ENCODE data around the gene CRYGA.
"Not testable (repeated sequence)": the region's sequence is repeated elsewhere in the genome, so short reads cannot be mapped to it uniquely, and the experiment has no call there.

Gene CRYGA

DNA sequence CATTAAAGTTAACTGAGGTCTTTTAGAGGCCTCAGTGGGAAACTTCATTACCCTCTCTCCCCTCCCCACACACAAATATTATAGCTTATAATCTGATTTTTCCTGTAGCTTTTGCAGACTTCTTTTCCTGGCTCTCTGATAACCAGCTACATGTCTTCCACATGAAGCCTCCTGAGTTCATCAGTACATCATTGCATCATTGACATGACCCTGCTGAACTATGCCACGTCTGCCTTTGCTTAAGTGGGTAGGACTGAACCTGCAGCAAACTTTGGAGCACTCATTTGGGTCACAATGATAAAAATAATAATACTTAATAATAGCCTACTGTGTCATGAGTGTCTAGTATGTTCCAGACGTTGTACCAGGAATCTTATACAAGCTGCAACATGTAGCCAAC is 7.0 kb downstream of the CRYGA start:
- DNase-seq = no peak

DNA sequence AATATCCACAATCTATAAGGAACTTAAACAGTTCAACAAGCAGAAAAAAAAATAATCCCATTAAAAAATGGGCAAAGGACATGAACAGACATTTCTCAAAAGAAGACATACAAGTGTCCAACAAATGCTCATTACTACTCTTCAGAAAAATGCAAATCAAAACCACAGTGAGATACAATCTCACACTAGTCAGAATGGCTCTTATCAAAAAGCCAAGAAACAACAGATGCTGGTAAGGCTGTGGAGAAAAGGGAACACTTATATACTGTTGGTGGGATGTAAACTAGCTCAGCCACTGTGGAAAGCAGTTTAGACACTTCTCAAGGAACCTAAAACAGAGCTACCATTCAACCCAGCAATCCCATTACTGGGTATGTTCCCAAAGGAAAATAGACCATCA is 10.2 kb downstream of the CRYGA start:
- no peak for DNase-seq

DNA sequence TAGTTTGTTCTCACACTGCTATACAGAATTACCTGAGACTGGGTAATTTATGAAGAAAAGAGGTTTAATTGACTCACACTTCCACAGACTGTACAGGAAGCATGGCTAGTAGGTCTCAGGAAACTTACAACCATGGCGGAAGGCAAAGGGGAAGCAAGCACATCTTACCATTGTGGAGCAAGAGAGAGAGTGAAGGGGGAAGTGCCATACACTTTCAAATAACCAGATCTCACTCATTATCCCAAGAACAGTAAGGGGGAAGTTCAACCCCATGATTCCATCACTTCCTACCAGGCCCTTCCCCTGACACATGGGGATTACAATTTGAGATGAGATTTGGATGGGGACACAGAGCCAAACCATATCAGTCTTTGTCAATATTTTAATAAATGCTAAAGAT is 12.4 kb downstream of the CRYGA start:
- DNase-seq = no peak

DNA sequence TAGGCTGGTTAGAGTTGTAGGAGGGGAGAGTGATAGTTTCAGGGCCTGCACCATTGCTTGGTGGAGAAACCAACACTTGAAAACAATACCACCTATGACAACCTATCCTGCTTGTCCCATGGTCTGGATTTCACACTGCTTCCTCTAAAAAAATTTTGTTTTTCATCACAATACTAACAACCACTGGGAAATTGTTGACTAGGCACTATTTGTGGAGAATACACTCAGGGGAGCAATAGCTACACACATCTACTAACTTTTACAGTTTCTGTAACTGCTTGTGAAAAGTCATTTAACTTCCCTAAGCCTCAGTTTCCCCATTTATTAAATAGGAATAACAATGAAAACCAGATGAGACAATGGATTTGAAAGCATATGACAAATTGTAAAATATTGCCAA is 13.3 kb downstream of the CRYGA start:
- no peak for DNase-seq

DNA sequence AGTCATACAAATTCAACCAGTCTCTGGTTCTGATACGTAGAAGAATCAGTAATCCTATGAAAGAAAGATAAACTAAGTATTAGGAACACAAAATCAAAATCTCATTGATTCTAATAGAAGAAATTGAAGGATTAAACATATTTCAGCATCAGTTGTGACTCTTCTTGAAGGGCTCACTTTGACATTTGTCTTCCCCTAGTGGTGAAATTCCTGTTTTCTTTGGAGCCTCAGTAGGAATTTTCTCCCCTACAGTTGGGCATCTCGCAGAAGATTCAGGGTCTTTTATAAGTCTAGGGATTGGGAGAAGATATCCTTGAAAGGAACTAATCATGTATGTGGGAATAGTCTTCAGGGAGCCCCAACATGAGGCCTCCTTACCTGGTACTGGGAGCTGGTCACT is 14.6 kb downstream of the CRYGA start:
- DNase-seq = no peak

DNA sequence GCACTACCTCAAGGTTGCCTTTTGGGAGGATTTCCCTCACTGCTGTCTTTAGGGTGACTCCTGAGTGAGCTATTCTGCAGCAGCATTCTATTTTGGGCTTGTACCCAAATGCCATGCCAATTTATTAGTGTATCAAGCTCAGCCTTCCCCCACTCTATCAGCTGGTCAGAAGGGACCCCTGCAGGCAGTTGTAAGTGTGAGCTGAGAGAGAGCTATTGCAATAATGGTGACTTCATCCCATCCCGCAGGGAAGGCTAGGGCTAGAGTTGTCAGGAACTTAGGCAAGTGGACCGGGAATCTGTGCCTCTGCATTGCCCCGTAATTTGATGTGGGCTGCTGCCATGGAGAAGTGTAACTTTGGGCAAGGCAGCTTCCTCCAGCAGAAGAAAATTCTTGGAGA is 15.6 kb downstream of the CRYGA start:
- no peak for DNase-seq

DNA sequence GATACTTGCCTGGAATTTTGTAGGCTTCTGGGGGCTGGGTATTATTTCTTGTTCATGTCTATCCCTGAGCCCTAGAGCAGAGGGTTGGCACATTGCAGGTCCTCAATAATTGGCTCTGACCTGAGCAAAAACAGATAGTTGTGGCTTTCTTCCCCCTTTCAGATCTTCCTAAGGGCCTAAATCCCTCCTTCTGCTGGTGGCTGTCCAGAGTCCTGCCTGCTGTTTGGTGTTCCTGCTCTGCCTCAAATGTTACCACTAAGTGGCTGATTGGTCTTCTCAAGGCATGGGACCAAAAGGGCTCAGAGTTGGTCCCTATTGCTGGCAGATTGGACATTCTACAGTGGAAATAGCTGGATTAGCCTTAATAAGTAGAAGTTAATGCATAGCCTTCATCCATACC is 16.4 kb downstream of the CRYGA start:
- DNase-seq = no peak

DNA sequence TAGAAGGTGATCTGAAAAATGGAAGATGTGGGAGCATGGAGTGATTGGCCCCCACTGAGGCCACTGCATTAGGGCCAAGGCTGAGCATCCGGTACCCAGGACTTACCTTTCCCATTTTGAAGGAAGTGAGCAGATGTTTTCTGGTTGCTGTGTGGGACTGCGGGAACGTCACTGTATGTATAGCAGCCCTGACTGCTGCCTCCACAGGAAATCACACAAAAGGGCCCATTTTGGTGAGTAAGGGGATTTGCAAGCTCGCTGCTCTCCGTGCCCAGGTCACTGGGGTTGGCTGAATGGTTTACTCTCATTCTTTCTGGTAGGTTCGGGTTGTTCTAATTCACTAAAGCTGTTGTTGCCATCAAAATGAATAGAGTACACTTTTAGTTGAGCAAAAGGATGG is 17.4 kb downstream of the CRYGA start, which contains the start of gene CRYGB:
CRYGB (minus strand) TSS at position 153 of the 400 bp plus-strand sequence; CDS start at position 115, 38 bp downstream.
- DNase-seq = no peak

DNA sequence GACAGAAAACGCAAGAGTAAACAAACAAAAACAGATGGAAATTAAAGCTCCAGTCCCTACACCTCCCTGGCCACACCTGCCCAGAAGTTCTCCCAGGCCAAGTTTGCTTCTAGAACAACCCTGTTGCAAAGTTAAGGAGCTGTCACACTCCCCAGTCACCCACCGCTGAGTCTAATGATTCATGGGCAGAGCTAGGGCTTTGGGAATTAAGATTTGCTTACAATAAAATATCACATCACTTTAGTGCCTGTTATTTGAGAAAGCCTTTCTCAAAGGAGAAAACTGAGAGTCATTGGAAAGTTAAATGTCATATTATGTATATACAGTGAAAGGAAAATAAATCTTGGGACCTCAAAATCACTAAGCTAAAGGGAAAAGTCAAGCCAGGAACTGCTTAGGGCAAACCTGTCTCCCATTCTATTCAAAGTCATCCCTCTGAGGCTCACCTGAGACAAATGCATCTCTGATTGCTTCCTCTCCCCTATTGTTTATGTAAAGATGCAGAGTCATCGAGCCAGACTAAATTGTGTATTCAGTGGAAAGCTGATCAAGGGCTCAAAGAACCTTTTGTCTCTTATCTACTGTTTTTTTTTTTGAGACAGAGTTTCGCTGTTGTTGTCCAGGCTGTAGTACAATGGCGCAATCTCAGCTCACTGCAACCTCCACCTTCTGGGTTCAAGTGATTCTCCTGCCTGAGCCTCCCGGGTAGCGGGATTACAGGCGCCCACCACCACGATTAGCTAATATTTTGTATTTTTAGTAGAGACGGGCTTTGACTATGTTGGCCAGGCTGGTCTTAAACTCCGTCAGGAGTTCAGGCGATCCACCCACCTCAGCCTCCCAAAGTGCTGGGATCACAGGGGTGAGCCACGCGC is 20.2 kb downstream of the CRYGA start:
- DNase-seq = no peak

DNA sequence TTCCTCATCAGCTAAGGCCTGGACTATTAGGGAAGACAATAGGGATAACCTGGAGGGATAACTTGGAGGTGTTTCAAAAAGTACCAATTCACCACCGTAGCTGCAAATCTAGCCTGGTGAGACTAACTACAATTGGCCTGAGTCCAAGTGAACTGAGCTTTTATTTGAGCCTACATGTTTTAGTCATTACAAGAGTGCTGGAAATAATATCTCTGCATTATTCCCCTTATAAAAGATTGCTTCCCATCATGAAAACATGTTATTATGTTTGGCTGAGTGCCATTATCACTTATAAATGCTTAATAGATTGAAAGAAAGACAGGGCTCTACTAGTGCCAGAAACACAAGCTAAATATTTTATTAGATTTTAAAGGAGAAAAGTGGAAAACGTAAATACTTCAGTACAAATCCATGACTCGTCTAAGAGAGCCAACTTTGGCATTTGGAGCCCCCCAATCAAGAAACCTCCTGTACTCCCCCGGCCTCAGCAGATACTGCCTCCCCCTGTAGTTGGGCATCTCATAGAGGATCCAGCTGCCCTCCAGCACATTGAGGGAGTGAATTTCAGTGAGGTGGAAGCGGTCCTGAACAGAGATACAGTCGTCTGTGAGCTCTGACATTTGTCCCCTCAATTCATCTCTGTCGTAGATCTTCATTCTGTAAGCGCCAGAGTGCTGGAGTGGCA is 21.0 kb downstream of the CRYGA start:
- DNase-seq = no peak

DNA sequence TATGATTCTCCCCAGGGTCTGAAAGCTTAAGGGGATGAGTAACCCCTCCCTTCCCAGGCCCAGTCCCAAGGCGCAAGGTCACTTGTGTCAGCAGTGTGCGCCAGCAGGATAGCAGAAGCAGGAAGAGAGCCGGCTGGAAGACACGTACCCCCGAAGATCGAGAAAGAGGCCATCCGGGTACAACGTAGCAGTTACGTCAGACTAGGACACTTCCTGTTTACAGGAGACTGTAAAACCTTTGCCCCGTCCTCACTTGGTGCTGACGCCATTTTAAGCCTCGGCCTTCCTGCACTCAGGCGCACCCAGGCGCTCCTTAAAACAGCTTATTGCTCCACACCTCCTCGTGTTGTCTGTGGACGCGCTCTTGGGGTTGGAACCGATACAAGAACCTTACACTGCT is 23.9 kb downstream of the CRYGA start:
- DNase-seq = no peak

DNA sequence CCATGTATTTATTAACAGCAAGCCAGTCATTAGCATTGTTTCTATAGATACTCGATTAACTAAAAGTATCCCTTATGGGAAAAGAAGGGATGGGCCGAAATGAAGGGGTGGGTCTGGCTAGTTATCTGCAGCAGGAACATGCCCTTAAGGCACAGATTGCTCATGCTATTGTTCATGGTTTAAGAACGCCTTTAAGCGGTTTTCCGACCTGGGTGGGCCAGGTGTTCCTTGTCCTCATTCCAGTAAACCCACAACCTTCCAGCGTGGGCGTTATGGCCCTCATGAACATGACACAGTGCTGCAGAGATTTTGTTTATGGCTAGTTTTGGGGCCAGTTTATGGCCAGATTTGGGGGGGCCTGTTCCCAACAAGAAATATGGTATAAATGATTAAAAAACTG is 25.1 kb downstream of the CRYGA start:
- DNase-seq = not testable (repeated sequence)

DNA sequence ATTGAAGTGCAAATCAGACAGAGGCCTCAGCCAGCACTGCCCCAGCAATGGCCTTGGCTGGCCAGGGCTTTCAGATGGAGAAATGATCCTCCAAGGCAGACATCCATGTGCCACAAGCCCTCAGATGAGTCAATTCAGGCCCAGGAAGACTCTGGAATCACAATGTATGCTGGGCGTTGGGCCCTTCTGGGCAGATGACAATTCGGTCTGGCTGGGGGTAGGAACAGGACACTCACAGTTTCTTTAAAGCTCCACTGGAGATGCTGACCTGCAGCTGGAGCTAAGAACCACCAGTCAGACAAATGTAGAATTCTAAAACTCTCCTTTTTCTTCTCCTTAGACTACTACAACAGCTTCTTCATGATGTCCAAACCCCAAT is 26.7 kb downstream of the CRYGA start:
- no peak for DNase-seq

DNA sequence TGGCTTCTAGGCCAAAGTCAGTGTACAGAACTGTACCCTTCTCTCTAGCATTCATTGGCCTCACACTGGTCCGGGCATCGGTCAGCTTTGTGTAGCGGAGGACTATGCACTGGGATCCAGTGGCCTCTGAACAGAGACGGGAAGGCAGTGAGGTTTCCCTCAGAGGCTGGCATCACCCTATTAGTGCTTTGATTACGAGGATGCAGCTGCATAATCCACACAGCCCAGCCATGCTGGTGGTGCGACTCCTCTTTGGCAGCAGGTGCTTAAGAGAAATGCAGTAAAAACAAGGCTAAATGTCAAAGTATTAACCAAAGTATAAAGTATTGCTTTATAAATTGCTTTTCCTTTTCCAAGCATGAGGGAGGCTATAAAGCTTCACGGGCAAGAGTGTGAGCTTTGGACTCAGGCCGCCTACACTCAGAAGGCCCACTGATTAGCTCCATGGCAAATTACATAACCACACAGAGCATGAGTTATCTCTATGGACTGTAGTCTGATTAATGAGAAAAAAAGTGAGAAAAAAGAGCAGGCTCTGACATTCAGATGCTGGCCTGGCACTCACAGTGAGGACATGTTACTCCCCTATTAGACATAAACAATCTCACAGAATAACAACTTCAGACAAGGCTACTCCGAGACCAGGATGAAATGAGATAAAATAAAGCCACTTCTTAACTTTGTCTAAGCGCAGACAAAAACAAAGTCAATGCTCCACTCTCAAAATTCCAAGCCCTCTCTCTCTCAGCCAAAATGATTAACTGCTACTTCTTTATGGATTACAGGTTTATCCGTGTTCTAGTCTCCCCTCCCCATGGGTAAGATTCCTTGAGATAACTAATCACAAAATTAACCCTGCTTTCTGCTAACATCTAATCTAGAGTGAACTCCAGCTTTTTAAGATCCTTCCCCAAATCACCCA is 27.3 kb downstream of the CRYGA start:
- DNase-seq = no peak

DNA sequence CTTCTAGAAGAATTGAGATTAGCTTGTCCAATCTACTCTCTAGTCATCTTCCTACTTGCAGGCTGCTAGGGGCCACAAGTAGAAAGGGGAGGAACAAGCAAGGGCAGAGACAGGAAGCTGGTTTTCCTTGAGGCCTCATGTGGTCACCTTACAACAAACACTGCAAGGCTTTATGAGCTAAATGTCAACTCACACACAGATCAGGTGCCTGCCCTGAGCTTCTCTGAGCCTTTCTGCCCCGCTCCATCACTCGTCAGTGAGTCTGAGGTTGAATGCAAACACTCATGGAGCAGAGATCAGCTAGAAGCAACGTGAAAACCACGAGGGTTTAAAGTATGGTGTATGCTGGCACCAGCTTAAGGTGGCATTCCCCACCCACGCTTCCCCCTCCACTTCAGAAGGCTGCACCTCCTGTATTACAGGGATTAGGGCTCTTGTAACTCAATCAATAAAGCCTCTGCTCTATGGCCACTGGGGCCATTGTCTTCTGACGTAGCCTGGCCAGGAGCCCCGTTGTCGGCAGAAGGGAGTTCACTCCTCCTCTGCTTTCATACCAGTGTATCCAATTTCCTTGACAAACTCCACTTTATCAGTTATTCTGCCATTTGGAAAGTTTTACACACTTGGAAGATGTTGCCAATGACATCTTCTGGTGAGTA is 28.3 kb downstream of the CRYGA start:
- DNase-seq = no peak

DNA sequence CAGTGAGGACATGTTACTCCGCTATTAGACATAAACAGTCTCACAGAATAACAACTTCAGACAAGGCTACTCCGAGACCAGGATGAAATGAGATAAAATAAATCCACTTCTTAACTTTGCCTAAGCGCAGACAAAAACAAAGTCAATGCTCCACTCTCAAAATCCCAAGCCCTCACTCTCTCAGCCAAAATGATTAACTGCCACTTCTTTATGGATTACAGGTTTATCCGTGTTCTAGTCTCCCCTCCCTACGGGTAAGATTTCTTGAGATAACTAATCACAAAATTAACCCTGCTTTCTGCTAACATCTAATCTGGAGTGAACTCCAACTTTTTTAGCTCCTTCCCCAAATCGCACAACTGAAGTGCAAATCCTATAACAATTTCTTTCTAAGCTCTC is 32.7 kb downstream of the CRYGA start:
- DNase-seq = no peak

DNA sequence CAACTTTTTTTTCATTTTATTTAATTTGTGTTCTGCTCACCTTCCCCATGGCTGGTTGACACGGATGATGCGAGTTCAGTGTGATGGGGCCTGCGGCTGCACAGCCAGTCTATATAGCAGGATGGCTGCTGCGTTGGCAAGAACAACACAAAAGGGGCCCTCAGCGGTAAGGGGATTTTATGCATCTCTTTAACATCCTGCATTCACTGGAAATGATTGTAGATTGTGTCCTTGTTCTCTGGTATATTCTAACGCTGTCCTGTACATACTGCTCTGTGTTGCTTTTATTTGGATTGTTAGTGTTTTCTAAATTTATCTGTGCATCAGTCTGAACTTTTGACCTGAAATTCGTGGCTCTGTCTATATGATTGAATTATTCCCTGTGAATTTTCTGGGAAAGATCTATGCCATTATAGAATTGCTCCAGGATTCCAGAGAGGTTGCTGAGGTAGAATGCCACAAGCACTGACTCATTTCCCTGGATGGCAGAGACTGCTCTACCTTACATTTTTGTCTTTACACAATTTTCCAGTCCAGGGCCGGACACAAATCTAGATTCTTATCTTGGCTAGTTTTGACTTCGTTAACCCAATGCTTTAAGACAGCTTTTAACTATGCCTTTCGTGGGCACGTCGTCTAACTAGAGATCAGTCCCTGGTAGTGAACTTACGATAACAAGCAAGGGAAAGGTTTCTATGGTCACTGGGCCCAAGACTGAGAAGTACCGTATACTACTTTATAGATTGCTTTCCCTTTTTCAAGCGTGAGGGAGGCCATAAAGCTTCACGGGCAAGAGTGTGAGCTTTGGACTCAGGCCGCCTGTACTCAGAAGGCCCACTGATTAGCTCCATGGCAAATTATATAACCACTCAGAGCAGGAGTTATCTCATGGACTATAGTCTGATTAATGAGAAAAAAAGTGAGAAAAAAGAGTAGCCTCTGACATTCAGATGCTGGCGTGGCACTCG is 33.4 kb downstream of the CRYGA start, which contains the start of gene CRYGC:
CRYGC (minus strand) TSS at position 85 of the 968 bp plus-strand sequence; CDS start at position 49, 36 bp downstream.
- DNase-seq = peak; percentile 24

DNA sequence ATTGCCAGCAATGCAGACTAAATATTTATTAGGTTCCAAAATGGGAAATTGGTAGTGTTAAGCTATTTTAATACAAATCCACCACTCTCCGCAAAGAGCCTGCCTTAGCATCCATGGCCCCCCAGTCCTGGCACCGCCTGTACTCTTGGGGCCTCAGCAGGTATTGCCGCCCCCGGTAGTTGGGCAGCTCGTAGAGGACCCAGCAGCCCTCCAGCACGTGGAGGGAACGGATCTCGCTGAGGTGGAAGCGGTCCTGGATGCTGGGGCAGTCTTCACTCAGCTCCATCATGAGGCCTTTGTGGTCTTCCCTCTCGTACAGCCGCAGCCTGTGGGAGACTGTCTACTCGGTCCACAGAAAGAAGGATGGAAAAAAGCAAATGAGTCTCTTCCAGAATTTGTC is 35.3 kb downstream of the CRYGA start:
- no peak for DNase-seq

DNA sequence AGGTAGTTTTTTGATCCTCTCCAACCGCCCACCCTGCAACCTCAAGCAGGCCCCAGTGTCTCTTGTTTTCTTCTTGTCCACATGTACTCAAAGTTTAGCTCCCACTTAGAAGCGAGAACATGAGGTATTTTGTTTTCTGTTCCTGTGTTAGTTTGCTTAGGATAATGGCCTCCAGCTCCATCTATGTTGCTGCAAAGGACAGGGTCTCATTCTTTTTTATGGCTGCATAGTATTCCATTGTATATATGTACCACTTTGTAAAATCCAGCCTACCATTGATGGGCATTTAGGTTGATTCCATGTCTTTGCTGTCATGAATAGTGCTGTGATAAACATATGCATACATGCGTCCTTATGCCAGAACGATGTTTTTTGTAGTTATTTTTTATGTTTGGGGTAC is 36.3 kb downstream of the CRYGA start:
- no peak for DNase-seq

DNA sequence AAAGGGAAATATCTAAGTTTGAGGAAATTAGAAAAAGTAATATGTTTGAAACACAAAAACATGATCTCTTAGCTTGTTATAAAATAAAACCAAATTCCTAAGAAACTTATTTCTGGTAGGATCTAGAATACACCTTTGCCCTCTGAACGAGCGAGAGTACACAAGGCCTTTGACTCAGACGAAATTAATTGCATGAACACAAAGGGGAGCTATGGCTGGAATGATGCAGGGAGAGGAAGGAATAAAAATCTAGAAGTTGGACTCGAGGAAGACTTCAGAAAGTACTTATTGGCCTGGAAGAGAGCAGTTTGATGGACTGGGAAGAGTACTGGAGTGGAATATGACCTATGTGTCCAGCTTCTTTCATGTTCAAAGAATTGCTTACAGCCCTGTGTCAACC is 38.1 kb downstream of the CRYGA start:
- no peak for DNase-seq

DNA sequence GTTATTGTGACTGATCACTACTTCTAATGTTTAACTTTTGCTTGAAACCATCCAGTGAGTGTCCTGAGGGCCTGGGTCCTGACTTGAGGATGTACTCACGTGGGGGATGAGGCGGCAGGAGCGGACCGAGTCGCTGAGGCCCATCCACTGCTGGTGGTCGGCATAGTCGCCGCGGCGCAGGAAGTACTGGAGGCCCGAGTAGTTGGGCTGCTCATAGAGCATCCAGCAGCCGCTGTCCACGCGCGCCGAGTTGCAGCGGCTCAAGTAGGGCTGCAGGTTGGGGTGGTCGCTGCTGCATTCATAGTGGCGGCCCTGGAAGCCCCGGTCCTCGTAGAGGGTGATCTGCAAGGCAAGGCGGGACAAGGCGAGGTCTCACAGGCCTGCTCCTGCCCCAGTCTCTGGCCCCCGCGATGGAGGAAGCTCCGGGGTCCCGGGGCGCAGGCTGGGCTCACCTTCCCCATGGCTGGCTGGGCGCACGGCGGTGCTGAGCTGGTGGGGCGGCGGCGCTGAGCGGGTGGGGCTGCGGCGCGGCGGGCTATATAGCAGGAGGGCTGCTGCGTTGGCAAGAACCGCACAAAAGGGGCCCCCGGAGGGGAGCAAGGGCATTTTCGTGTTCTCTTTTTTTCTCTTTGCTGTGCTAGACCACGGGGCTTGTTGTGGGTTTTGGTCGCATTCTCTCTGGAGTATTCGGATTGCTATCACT is 39.2 kb downstream of the CRYGA start, which contains the start of gene CRYGD:
CRYGD (minus strand) TSS at position 512 of the 703 bp plus-strand sequence; CDS start at position 461, 51 bp downstream.
- not testable (repeated sequence) for DNase-seq
